ENCODE results near the gene CD8A.
"Not testable (repeated sequence)": the region's sequence is repeated elsewhere in the genome, so short reads cannot be mapped to it uniquely, and the experiment has no call there.

CD8A gene

GRCh38 chr2:86750240-86750839 lies 40.4 kb downstream of the CD8A start:
- no peak for TF ChIP-seq CTCF (conservative IDR thresholded peaks at IDR 0.05; ENCODE audit: low read depth, low read length)
- H3K4me3 ChIP-seq (ENCODE audit: low read depth, low read length) = no peak overlapping the region
- peak; percentile 20 for DNase-seq (ENCODE audit: low read depth)

- peak; percentile 91 for DNase-seq (ENCODE audit: low read depth)
Observed at GRCh38 chr2:86747711-86748639, 42.7 kb downstream of the CD8A start.

GRCh38 chr2:86746939-86747338 lies 43.8 kb downstream of the CD8A start:
- no peak for TF ChIP-seq CTCF (conservative IDR thresholded peaks at IDR 0.05; ENCODE audit: low read depth, low read length)
- H3K4me3 ChIP-seq (ENCODE audit: low read depth, low read length) = no peak overlapping the region
- DNase-seq (ENCODE audit: low read depth) = no peak

More at GRCh38 chr2:86747711-86748639, 42.7 kb downstream of the CD8A start:
- no peak overlapping the region for H3K4me3 ChIP-seq (ENCODE audit: low read depth, low read length)
- no peak for TF ChIP-seq CTCF (conservative IDR thresholded peaks at IDR 0.05; ENCODE audit: low read depth, low read length)

GRCh38 chr2:86744152-86744551 lies 46.6 kb downstream of the CD8A start:
- no peak for TF ChIP-seq CTCF (conservative IDR thresholded peaks at IDR 0.05; ENCODE audit: low read depth, low read length)
- no peak for DNase-seq (ENCODE audit: low read depth)
- H3K4me3 ChIP-seq (ENCODE audit: low read depth, low read length) = no peak overlapping the region

GRCh38 chr2:86741889-86742498 lies 48.7 kb downstream of the CD8A start:
- DNase-seq (ENCODE audit: low read depth) = not testable (repeated sequence)

GRCh38 chr2:86739889-86740288 lies 50.8 kb downstream of the CD8A start:
- not testable (repeated sequence) for H3K4me3 ChIP-seq (ENCODE audit: low read depth, low read length); DNase-seq (ENCODE audit: low read depth)

More at GRCh38 chr2:86741889-86742498, 48.7 kb downstream of the CD8A start:
- H3K4me3 ChIP-seq (ENCODE audit: low read depth, low read length) = not testable (repeated sequence)

GRCh38 chr2:86739485-86739884 lies 51.2 kb downstream of the CD8A start:
- not testable (repeated sequence) for DNase-seq (ENCODE audit: low read depth)

GRCh38 chr2:86734896-86735295 lies 55.8 kb downstream of the CD8A start:
- DNase-seq (ENCODE audit: low read depth); H3K4me3 ChIP-seq (ENCODE audit: low read depth, low read length): not testable (repeated sequence)

More at GRCh38 chr2:86739485-86739884, 51.2 kb downstream of the CD8A start:
- H3K4me3 ChIP-seq (ENCODE audit: low read depth, low read length) = not testable (repeated sequence)

Data from choroid plexus epithelial cell (primary cell).